Endothelial cell of umbilical vein (primary cell): ENCODE data around the gene VSIG10L. TPM values are rescaled to one million over a fixed set of nuclear protein-coding genes. Genes with fewer than 3 reads are reported as not detected.

Source experiments
- BruUV-seq: library from RNA; stranded (reverse); fragments of 400-500 nt; replicated peaks from 2 replicates; lab custom pipeline; 2021; lab: Mats Ljungman, UMichigan
- CTCF ChIA-PET: fragments of 300-600, 350-600 bp; sonication (Branson Sonifier 250); formaldehyde crosslinking; loops from one replicate; lab custom pipeline; 2021; ENCODE audit warnings: antibody characterized with exemption, inconsistent platforms; lab: Charles Lee
- POLR2A ChIA-PET: fragments of 300-600, 350-600 bp; sonication (Branson Sonifier 250); formaldehyde crosslinking; loops from one replicate; lab custom pipeline; 2021; ENCODE audit warnings: antibody characterized with exemption, inconsistent platforms; lab: Charles Lee
- DNase-seq: peaks from one replicate; pipeline ENCODE4 v3.0.0-alpha.2; 2011; ENCODE audit warnings: low read depth, low spot score
- FAIRE-seq: peaks from 2 replicates; lab custom pipeline; 2011; peaks lifted over from hg19 to GRCh38; lab: Jason Lieb, UNC
- H2AFZ ChIP-seq: 2 replicates; pipeline ENCODE4 v1.6.0; 2012; ENCODE audit warnings: low read depth, low read length, control low read depth, inconsistent platforms
- H3K27ac ChIP-seq: 2 replicates; pipeline ENCODE4 v1.5.1; 2011; ENCODE audit warnings: low read depth, mild to moderate bottlenecking, control low read depth, low read length, moderate library complexity; ENCODE audit not compliant: insufficient read depth
- H3K27me3 ChIP-seq, 2 experiments: 2 replicates each; pipeline versions ENCODE4 v1.6.0 to v1.6.1; 2011; ENCODE audit warnings: low read length in 2 of 2, mixed read lengths in 1 of 2; ENCODE audit not compliant: control insufficient read depth in 2 of 2, insufficient read depth in 2 of 2
- H3K36me3 ChIP-seq, 2 experiments: 2 replicates in 1 of 2; 3 replicates in 1 of 2; pipeline ENCODE4 v1.5.1; 2011; ENCODE audit warnings: low read length in 2 of 2, mild to moderate bottlenecking in 1 of 2, moderate library complexity in 1 of 2; ENCODE audit not compliant: control insufficient read depth in 2 of 2, insufficient read depth in 2 of 2; ENCODE audit errors: extremely low read depth in 1 of 2
- H3K4me1 ChIP-seq: 3 replicates; pipeline ENCODE4 v1.5.1; 2011; ENCODE audit warnings: mild to moderate bottlenecking, low read length; ENCODE audit not compliant: control insufficient read depth, insufficient read depth; ENCODE audit errors: extremely low read depth
- H3K4me2 ChIP-seq: 2 replicates; pipeline ENCODE4 v1.6.1; 2011; ENCODE audit warnings: low read length, control low read depth, mixed read lengths; ENCODE audit not compliant: insufficient read depth
- H3K4me3 ChIP-seq, 3 experiments: fragments of 200-600 bp in 1 of 3; sonication (generic), shearing (Covaris generic) in 1 of 3; replicated peaks in 1 of 3; 2 replicates each; pipeline ENCODE4 v1.5.1; 2011 to 2016; ENCODE audit warnings: control low read depth in 3 of 3, low read length in 3 of 3, mild to moderate bottlenecking in 2 of 3, inconsistent platforms in 1 of 3, low read depth in 1 of 3, moderate library complexity in 1 of 3; ENCODE audit not compliant: insufficient read depth in 1 of 3
- H3K79me2 ChIP-seq: 2 replicates; pipeline ENCODE4 v1.6.0; 2012; ENCODE audit warnings: low read length, inconsistent platforms; ENCODE audit not compliant: control insufficient read depth, insufficient read depth
- H3K9ac ChIP-seq: replicated peaks from 2 replicates; pipeline ENCODE3; 2011; ENCODE audit warnings: low read length, control low read depth; ENCODE audit not compliant: insufficient read depth; ENCODE audit errors: extremely low read depth
- H3K9me1 ChIP-seq: replicated peaks from 3 replicates; pipeline ENCODE4 v1.6.0; 2011; ENCODE audit warnings: mild to moderate bottlenecking, low read length; ENCODE audit not compliant: control insufficient read depth, insufficient read depth; ENCODE audit errors: extremely low read depth
- H3K9me3 ChIP-seq: replicated peaks from 2 replicates; pipeline ENCODE4 v1.5.1; 2012; ENCODE audit warnings: low read length, inconsistent platforms; ENCODE audit not compliant: control insufficient read depth, insufficient read depth
- H4K20me1 ChIP-seq: replicated peaks from 2 replicates; pipeline ENCODE3; 2011; ENCODE audit warnings: mild to moderate bottlenecking, low read length; ENCODE audit not compliant: control insufficient read depth, insufficient read depth; ENCODE audit errors: extremely low read depth
- CTCF ChIP-seq, 2 donors: IDR thresholded peaks; 1 replicate in 1 of 2; 2 replicates in 1 of 2; pipeline ENCODE4 v1.5.1; 2011; ENCODE audit warnings: low read length in 2 of 2, mild to moderate bottlenecking in 2 of 2, moderate library complexity in 2 of 2, control low read depth in 1 of 2, inconsistent platforms in 1 of 2, low read depth in 1 of 2; ENCODE audit not compliant: insufficient read depth in 1 of 2; ENCODE audit errors: extremely low read depth in 1 of 2
- EZH2 ChIP-seq: IDR thresholded peaks from 2 replicates; pipeline ENCODE4 v1.6.1; 2012; ENCODE audit warnings: borderline replicate concordance, low read depth, mild to moderate bottlenecking, moderate library complexity, low read length, inconsistent platforms; ENCODE audit not compliant: severe bottlenecking
- FOS ChIP-seq: IDR thresholded peaks from 2 replicates; pipeline ENCODE4 v1.6.1; 2011; ENCODE audit warnings: mild to moderate bottlenecking, low read length, moderate library complexity, borderline replicate concordance; ENCODE audit not compliant: insufficient read depth
- GATA2 ChIP-seq: IDR thresholded peaks from 2 replicates; pipeline ENCODE4 v1.7.0; 2011; ENCODE audit warnings: low read depth, mild to moderate bottlenecking, moderate library complexity, mixed read lengths, low read length; ENCODE audit not compliant: insufficient read length, insufficient read depth
- JUN ChIP-seq: IDR thresholded peaks from 2 replicates; pipeline ENCODE4 v1.6.1; 2011; ENCODE audit warnings: borderline replicate concordance, low read depth; ENCODE audit not compliant: insufficient read length, insufficient read depth
- MAX ChIP-seq: IDR thresholded peaks from 2 replicates; pipeline ENCODE4 v1.6.1; 2011; ENCODE audit not compliant: insufficient read depth, insufficient read length
- MYC ChIP-seq: IDR thresholded peaks from one replicate; pipeline ENCODE4 v1.6.1; 2011; ENCODE audit warnings: mild to moderate bottlenecking, low read depth, low read length
- POLR2A ChIP-seq: IDR thresholded peaks from 2 replicates; pipeline ENCODE4 v1.6.1; 2012; ENCODE audit warnings: low read depth, mild to moderate bottlenecking, control low read depth, low read length
- POLR2AphosphoS5 ChIP-seq: IDR thresholded peaks from 2 replicates; pipeline ENCODE4 v1.6.1; 2012; ENCODE audit warnings: low read depth, mild to moderate bottlenecking, control low read depth, low read length, moderate library complexity; ENCODE audit not compliant: insufficient read depth
- dilution Hi-C: fragments of 300-500 bp; cut with MboI; formaldehyde crosslinking; loops from one replicate; pipeline ENCODE4 v1.15.0; 2019; ENCODE audit warnings: low sequenced_read_pairs; ENCODE audit not compliant: extremely low pct_ligation_motif_present
- intact Hi-C: fragments of 100-400 bp; cut with micrococcal nuclease; formaldehyde crosslinking; loops from one replicate; pipeline ENCODE4 v1.10.0; 2022
- polyA plus RNA-seq, 4 experiments: library from polyadenylated mRNA; depleted of rRNA in 3 of 4; stranded (reverse) in 3 of 4; unstranded in 1 of 4; fragments of >200 nt; gene quantifications; 2 replicates each; pipeline versions ENCODE4 v1.2.1 to v1.2.3, GENCODE V29; 2011 to 2012; ENCODE audit warnings: missing spikeins in 1 of 4
- total RNA-seq: library from RNA; stranded (reverse); gene quantifications from 2 replicates; pipeline ENCODE4 v1.2.3, GENCODE V29; 2021

Gene VSIG10L
- total and polyA plus RNA-seq, 2 donors (not counting 3 experiments of a cell fraction or from before 2014, with no cell fraction given) = 0.62 to 0.77 TPM

- DNase-seq (no peak), FAIRE-seq (no peak)
- ChIA-PET CTCF (no interaction called here), POLR2A (no interaction called here)
- H3K4me2 ChIP-seq = no peak overlapping the region
- H2AFZ ChIP-seq = no peak overlapping the region
- H3K4me3 ChIP-seq = no peak overlapping the region
- H3K9me1 ChIP-seq = no peaks in the 10 kb centered on the region
- H3K27ac ChIP-seq = no peak overlapping the region
- H3K4me1 ChIP-seq = no peaks in the 10 kb centered on the region
- no TSS peak for BruUV-seq
- no peaks in the 10 kb centered on the region for H3K79me2 ChIP-seq
- no peak overlapping the region for H3K9ac ChIP-seq
- H4K20me1 ChIP-seq = no peaks in the 10 kb centered on the region
- H3K36me3 ChIP-seq = no peaks in the 10 kb centered on the region
- no peaks in the 10 kb centered on the region for H3K9me3 ChIP-seq
- intact Hi-C loops = no loop called here
- dilution Hi-C loops = no loop called here
- TF ChIP-seq MYC = no peak
- H3K27me3 ChIP-seq = no peaks in the 10 kb centered on the region
These were observed 48.2 kb downstream of the VSIG10L start for GRCh38 chr19:51293571-51294210.

GRCh38 chr19:51292971-51293370 lies 49.0 kb downstream of the VSIG10L start:
- no peak overlapping the region for H3K4me2 ChIP-seq
- TF ChIP-seq MAX (no peak), EZH2 (no peak), JUN (no peak), POLR2A (no peak), CTCF (IDR thresholded peaks at IDR 0.05; ENCODE audit: extremely low read depth in 1 of 2, insufficient read depth in 1 of 2, low read depth in 1 of 2, low read length in 2 of 2) (no peak), POLR2AphosphoS5 (no peak), FOS (no peak), GATA2 (no peak), MYC (no peak)
- BruUV-seq = no TSS peak
- H3K4me1 ChIP-seq = no peaks in the 10 kb centered on the region
- H3K36me3 ChIP-seq = no peaks in the 10 kb centered on the region
- ChIA-PET CTCF (no interaction called here), POLR2A (no interaction called here)
- H2AFZ ChIP-seq = no peak overlapping the region
- no peaks in the 10 kb centered on the region for H3K79me2 ChIP-seq
- no peak overlapping the region for H3K27ac ChIP-seq
- FAIRE-seq (no peak), DNase-seq (no peak)
- no peaks in the 10 kb centered on the region for H4K20me1 ChIP-seq
- no peaks in the 10 kb centered on the region for H3K9me1 ChIP-seq
- intact Hi-C loops = no loop called here
- H3K9me3 ChIP-seq = no peaks in the 10 kb centered on the region
- no peak overlapping the region for H3K4me3 ChIP-seq
- no peak overlapping the region for H3K9ac ChIP-seq
- no peaks in the 10 kb centered on the region for H3K27me3 ChIP-seq
- dilution Hi-C loops = no loop called here
